HEK293T (cell line): ENCODE results near the gene AGAP1.

Experiments used
- ARNT ChIP-seq: fragments of 450-650 bp; IDR thresholded peaks from 2 replicates; pipeline ENCODE4 v1.6.1; 2017; ENCODE audit warnings: mild to moderate bottlenecking
- BHLHE40 ChIP-seq: fragments of 450-650 bp; IDR thresholded peaks from 2 replicates; pipeline ENCODE4 v1.6.1; 2016; ENCODE audit warnings: mild to moderate bottlenecking, moderate library complexity, borderline replicate concordance
- CTBP1 ChIP-seq: fragments of 450-650 bp; IDR thresholded peaks from 2 replicates; pipeline ENCODE4 v1.6.1; 2016; ENCODE audit warnings: borderline replicate concordance
- FOXA1 ChIP-seq: fragments of 450-650 bp; IDR thresholded peaks from 2 replicates; pipeline ENCODE4 v1.6.1; 2016; ENCODE audit warnings: mild to moderate bottlenecking
- FOXK2 ChIP-seq: fragments of 450-650 bp; IDR thresholded peaks from 2 replicates; pipeline ENCODE4 v1.6.1; 2016; ENCODE audit warnings: mild to moderate bottlenecking
- FOXM1 ChIP-seq: fragments of 450-650 bp; IDR thresholded peaks from 2 replicates; pipeline ENCODE4 v1.6.1; 2017; ENCODE audit warnings: mild to moderate bottlenecking, borderline replicate concordance
- SP1 ChIP-seq: fragments of 450-650 bp; IDR thresholded peaks from 2 replicates; pipeline ENCODE4 v1.6.1; 2017
- SUZ12 ChIP-seq: fragments of 450-650 bp; IDR thresholded peaks from 2 replicates; pipeline ENCODE4 v1.6.1; 2016; ENCODE audit warnings: mild to moderate bottlenecking
- TARDBP ChIP-seq: fragments of 450-650 bp; IDR thresholded peaks from 2 replicates; pipeline ENCODE4 v1.6.1; 2016
- ZNF384 ChIP-seq: fragments of 450-650 bp; IDR thresholded peaks from 2 replicates; pipeline ENCODE4 v1.6.1; 2016

- TF ChIP-seq SUZ12 (no peak), SP1 (no peak), BHLHE40 (no peak), FOXK2 (no peak), CTBP1 (no peak), TARDBP (no peak), FOXM1 (no peak), ZNF384 (no peak), ARNT (no peak), FOXA1 (no peak)
Observed at GRCh38 chr2:235727891-235728799, 234.3 kb downstream of the AGAP1 start.
